Stimulated activated CD8-positive, alpha-beta memory T cell treated with anti-CD3 and anti-CD28 coated beads, Interleukin-12 subunit alpha, Interleukin-12 subunit beta, amount 100 ng/mL, for 24 hours (primary cell): ENCODE data around the gene DDX39A.
A peak's percentile ranks its signal among the peaks of the same experiment; 100 is the strongest.
"Not testable (repeated sequence)": the region's sequence is repeated elsewhere in the genome, so short reads cannot be mapped to it uniquely, and the experiment has no call there.

ENCODE experiments used
- DNase-seq: peaks from one replicate; pipeline ENCODE4 v3.0.0-alpha.2; 2020; ENCODE audit errors: extremely low read depth

Gene DDX39A

GRCh38 chr19:14419106-14419813 lies at the start of gene DDX39A:
TSS of gene DDX39A (minus strand) at chr19:14419341. CDS start at chr19:14413220, 6,121 bp downstream.
- peak; percentile 91 for DNase-seq

GRCh38 chr19:14467816-14468215 lies 48.7 kb upstream of the DDX39A start:
- no peak for DNase-seq

- DNase-seq, result no peak
These were observed 48.2 kb upstream of the DDX39A start for GRCh38 chr19:14467391-14467790.

- no peak for DNase-seq
These were observed 44.6 kb upstream of the DDX39A start for GRCh38 chr19:14463747-14464146.

- DNase-seq, result not testable (repeated sequence)
These were observed 43.3 kb upstream of the DDX39A start for GRCh38 chr19:14462401-14462800.

GRCh38 chr19:14460935-14461334 lies 41.8 kb upstream of the DDX39A start:
- no peak for DNase-seq

GRCh38 chr19:14459703-14460102 lies 40.6 kb upstream of the DDX39A start:
- no peak for DNase-seq

GRCh38 chr19:14452303-14452702 lies 33.2 kb upstream of the DDX39A start:
- DNase-seq, result not testable (repeated sequence)

- no peak for DNase-seq
These were observed 31.7 kb upstream of the DDX39A start for GRCh38 chr19:14450876-14451275.

- peak; percentile 52 for DNase-seq
These were observed 31.2 kb upstream of the DDX39A start for GRCh38 chr19:14450168-14450874.

- DNase-seq, result no peak
These were observed 30.2 kb upstream of the DDX39A start for GRCh38 chr19:14449321-14449720.

- DNase-seq, result no peak
These were observed 27.3 kb upstream of the DDX39A start for GRCh38 chr19:14446336-14447036.

- DNase-seq, result no peak
These were observed 24.6 kb upstream of the DDX39A start for GRCh38 chr19:14443632-14444216.

- DNase-seq, result no peak
These were observed 23.9 kb upstream of the DDX39A start for GRCh38 chr19:14442891-14443631.

- DNase-seq, result no peak
These were observed 22.1 kb upstream of the DDX39A start for GRCh38 chr19:14441041-14441938.

GRCh38 chr19:14440049-14440448 lies 20.9 kb upstream of the DDX39A start:
- DNase-seq, result peak; percentile 52

- DNase-seq, result no peak
These were observed 19.9 kb upstream of the DDX39A start for GRCh38 chr19:14439014-14439413.

GRCh38 chr19:14437578-14438140 lies 18.5 kb upstream of the DDX39A start:
- no peak for DNase-seq

- no peak for DNase-seq
These were observed 16.3 kb upstream of the DDX39A start for GRCh38 chr19:14435320-14436050.
